Central memory CD4-positive, alpha-beta T cell (primary cell): ENCODE measurements around the gene LSM10.

ENCODE experiments used
- DNase-seq: peaks from one replicate; pipeline ENCODE4 v3.0.0; 2022

LSM10 gene

DNA sequence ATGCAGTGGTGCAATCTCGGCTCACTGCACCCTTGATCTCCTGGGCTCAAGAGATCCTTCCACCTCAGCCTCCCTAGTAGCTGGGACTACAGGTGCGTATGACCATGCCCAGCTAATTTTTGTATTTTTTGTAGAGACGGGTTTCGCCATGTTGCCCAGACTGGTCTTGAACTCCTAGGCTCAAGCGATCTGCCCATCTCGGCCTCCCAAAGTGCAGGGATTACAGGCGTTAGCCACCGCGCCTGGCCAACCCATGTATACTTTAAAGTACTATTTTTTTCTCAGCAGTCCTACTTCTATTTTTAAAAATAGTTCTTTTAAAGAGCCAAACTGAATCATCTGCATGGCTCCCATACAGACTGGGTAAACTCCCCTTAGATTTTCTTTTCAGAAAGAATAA, 15.5 kb downstream of the LSM10 start:
- no peak for DNase-seq

DNA sequence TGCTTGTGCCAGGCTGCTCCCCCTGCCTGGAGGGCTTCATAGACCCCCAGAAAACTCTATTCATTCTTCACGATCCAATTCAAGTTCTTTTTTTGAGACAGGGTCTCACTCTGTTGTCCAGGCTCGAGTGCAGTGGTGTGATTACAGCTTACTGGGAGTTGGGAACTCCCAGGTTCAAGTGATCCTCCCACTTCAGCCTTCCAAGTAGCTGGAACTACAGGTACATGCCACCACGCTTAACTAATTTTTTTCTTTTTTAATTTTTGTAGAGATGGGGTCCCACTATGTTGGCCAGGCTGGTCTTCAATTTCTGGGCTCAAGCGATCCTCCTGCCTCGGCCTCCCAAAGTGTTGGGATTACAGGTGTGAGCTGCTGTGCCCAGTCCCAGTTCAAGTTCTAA, 16.3 kb downstream of the LSM10 start:
- no peak for DNase-seq

DNA sequence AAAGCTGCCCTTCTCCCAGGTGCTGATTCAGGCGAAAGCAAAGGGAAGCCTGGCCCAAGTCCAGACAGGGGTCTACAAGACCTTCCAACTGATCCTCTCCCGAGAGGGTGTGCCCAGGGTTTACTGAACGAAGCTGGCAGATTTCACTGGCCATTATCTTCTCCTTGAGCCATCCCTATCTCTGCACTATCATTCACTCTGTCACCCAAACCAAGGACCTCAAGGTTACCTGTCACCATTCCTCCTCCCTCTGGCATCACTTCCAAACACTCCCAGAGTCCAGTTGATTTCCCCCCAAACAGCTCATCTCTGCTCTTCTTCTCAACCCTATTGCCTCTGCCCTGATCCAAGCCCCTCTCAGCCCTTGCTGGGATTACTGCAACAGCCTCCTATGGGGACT, 16.9 kb downstream of the LSM10 start:
- DNase-seq: no peak

GRCh38 chr1:36380143-36380619, 17.5 kb downstream of the LSM10 start:
- DNase-seq: no peak

DNA sequence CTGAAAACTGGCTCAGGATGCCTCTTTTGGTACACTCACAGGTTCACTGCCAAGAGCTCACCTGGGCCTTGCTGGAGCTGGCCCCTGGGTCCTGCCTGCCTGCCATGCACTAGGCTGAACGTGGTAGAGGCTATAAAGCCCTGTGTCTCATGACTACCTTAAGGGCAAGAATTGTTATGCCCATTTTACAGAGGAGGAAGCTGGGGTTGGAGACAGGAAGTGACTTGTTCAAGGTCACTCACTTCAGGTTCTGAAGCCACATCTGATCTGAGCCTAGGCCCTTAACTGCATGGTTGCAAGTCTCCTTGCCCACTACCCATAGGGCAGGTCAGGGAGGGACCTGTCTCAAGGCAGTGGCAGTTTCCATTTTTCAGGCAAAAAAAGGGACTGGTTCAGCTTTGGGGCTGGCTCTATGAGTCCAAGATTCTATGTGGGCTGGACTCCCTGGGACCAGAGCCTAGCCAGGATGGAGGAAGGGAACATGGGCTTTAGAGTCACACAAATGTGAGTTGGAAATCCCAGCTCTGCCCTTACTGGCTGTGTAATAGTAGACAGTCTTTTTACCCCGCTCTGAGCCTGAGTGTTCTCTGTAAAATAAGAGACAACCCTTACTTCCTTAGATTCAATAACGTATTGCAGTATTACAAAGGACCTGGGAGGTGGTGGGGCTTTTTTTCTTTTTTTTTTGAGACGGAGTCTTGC, 19.8 kb downstream of the LSM10 start:
- DNase-seq: no peak

GRCh38 chr1:36372617-36373016, 25.1 kb downstream of the LSM10 start:
- DNase-seq: no peak

- peak; percentile 72 for DNase-seq
Observed at GRCh38 chr1:36369061-36369861, 28.4 kb downstream of the LSM10 start.

GRCh38 chr1:36367798-36368197, 29.9 kb downstream of the LSM10 start:
- DNase-seq: no peak

DNA sequence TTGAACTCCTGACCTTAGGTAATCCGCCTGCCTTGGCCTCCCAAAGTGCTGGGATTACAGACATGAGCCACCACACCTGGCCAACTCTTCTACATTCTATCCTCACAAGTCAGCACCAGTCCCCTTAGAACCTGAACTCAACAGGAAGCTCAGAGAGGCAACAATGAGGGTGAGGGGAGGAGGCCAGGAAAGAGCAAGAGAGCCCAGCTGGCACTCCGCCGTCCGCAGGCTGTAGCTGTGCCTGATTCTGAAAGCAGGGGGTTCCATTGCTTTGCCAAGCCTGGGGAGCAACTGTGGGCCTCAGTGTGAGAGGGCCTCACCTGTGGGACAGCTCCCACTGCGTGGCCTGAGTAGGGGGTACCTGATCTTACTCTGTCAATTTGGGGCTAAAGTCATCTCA, 30.6 kb downstream of the LSM10 start:
- DNase-seq: peak; percentile 58

GRCh38 chr1:36366091-36366661, 31.5 kb downstream of the LSM10 start:
- DNase-seq: peak; percentile 66

- DNase-seq: no peak
Observed at GRCh38 chr1:36365381-36365780, 32.3 kb downstream of the LSM10 start.

GRCh38 chr1:36359911-36360550, 37.7 kb downstream of the LSM10 start:
- DNase-seq: peak; percentile 46

GRCh38 chr1:36359383-36359782, 38.3 kb downstream of the LSM10 start:
- no peak for DNase-seq

GRCh38 chr1:36358514-36359084, 39.1 kb downstream of the LSM10 start:
- DNase-seq: no peak

DNA sequence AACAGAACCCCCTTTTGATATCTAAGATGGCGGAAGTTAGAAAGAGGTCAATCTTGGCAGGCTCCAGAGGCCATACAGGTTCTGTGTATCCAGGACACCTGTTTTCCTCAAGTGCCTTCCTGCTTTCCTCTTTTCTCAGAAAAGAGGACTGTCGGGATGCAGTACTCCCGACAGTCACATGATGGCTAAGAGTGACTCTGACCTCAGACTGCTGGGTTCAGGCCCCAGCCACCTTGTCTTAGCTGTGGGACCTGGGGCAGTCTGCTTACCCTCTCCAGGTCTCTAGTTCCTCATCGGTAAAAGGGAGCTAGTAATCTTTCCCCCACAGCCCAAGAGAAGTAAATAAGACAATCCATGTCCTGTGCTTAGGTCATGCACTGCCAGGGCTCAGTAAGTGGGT, 41.9 kb downstream of the LSM10 start:
- no peak for DNase-seq

- no peak for DNase-seq
Observed at GRCh38 chr1:36354486-36354885, 43.2 kb downstream of the LSM10 start.

DNA sequence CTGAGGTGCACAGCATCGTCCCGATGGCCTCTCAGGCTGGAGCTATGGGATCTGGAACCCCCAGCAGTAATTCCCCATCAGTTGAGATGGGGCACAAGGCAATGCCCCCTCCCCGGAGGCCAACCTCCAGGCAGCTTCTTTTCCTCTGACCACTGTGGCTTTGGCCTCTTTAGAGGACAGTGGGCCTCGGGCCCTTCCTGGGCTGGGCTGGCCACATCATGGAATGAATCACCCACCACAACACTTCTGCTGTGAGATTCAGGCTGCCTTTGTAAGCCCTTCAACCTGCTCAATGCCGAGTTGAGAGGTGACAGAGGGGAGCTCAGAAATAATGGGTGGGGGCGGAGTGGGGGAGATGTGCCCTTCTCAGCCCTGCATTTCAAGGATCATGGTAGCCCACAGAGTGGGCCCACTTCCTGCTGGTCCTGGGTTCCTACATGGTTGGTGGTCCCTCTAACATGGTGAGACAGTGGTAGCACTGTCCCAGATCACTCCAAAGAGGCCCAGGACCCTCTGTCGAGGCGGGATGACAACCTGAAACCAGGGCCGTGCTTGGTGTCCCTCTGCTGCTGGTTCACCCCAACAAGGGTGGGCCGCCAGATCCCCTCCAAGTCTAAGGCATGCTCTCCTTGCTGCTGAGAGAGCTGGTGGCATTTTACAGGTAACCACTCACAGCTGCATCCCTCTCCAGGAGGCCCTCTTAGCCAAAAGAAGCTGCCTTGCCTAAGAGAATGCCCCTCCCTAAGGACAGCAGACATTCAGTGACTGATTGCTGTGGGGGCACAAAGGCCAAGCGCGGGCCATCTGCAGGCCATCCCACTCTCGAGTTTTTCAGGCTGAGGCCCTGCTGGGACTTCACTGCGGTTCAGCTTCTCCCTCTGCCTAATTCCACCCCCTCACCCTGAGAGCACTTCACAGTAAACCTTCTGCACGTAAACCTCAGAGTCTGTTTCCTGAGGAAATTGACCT, 44.5 kb downstream of the LSM10 start:
- no peak for DNase-seq

GRCh38 chr1:36352125-36352909, 45.4 kb downstream of the LSM10 start:
- no peak for DNase-seq

DNA sequence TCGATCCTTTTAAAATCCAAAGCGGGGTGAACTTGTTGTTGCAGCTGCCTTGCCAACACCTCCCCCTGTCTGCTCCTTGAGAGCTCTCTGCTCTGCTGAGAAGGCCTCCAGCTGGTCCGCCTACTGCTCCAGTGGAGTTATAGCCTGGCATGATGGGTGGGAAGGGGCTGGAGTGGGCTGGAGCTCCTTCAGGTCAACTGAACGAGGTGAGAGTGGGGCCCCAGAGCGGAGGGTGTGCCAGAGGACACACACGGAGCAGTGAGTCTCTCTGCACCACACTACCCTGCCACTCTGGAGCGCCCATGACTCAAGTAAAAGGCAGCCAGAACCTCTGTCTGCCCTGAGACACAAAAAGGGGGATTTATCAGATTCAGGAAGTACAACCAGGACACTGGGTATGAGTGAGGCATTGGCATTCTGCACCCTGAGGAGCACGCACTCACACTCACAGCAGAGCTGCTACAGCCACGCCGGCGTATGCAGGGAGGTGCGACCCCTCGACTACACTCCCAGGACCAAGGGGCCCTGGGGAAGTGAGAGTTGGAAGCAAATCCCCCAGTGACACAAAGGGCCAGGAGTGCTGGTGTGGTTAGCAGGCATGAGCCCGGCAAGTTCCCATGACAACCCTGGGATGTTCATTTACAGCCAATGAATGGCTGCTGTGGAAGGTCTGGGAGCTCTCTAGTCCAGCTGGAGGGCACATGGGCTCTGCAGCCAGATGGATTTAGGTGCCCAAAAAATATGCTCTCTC, 46.3 kb downstream of the LSM10 start:
- DNase-seq: no peak

GRCh38 chr1:36350659-36351226, 47.0 kb downstream of the LSM10 start:
- peak; percentile 57 for DNase-seq
